GM19043 (cell line): ENCODE results near the gene TLCD2.
"Not testable (repeated sequence)": the region's sequence is repeated elsewhere in the genome, so short reads cannot be mapped to it uniquely, and the experiment has no call there.

Experiments used
- ATAC-seq: cut with Tn5 transposase; IDR thresholded peaks from one replicate; pipeline ENCODE4 v1.9.1; 2021; ENCODE audit warnings: low read depth; ENCODE audit not compliant: unreplicated experiment

TLCD2 gene

DNA sequence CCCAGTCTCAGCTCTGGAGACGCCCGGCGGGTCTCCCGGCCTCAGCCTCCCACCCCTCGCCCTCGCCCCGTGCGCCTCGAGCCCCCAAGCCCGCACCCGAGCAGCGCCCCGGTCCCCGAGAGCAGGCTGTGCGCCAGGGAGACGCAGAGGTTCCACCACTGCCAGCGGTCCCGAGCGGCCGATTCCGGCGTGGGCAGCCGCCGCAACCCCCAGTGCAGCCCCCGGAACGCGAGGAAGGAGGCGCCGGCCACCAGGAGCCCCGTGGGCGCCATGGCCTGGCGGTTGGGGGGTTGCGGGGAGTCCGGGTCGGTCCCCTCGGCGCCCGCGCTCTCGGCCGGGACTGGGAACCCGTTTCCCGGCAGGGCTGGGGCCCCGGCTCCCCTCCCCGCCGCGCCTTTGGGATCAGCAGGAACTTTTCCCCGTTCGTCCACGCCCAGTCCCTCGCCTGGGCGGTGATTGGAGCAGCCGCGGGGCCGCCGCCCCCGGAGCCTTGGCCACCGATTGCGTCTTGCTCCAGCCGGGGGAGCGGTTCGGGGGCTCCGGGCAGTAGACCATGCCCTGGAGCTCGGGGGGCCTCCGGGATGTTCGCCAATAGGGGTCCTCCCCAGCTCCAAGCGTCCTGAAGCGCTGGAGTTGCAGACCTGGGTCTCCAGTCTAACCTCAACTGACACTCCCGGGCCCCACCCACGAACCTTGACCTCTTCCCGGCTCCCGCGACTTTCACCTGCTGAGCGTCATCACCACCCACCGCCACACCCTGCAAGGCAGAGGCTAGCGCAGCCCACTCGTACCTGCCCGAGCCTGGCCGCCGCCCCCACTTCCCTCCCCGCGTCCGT is at the start of gene TLCD2:
TSS of gene TLCD2 (minus strand) at position 407 of the 836 bp plus-strand sequence. CDS start at position 272, 135 bp downstream.
- ATAC-seq = no peak

- no peak for ATAC-seq
Measured at GRCh38 chr17:1759529-1759928, 49.4 kb upstream of the TLCD2 start.

DNA sequence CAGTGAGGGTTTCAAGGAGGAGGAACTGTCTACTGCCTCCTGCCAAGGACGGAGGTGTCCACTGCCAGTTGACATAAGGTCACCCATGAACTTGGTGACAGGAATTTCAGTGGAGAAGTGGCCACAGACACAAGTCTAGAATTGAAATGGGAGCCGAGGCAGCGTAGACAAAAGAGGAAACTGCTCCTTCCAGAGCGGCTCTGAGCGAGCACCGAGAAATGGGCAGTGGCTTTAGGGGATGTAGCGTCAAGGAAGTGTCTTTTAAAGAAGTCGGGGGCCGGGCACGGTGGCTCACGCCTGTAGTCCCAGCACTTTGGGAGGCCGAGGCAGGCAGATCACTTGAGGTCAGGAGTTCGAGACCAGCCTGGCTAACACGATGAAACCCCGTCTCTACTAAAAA is 48.6 kb upstream of the TLCD2 start:
- no peak for ATAC-seq

DNA sequence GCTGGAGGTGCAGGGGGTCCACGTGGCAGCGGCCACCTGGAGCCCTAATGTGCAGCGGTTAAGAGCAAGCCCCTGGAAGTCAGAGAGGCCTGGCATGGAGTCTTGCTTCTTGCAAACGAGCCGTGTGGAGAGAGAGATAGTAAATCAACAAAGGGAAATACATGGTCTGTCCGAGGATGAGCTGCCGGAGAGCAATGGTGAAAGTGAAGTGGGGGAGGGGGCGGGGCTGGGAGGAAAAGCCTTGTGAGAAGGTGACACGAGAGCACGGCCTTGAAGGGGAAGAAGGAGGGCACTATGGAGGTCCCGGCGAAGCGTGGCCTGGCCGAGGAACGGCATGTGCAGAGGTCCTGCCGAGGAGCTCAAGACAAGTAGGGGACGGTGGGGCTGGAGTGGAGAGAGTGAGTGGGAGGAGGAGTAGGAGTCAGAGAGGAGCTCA is 45.7 kb upstream of the TLCD2 start:
- ATAC-seq = no peak

- ATAC-seq = no peak
Measured at GRCh38 chr17:1755252-1755826, 45.2 kb upstream of the TLCD2 start.

DNA sequence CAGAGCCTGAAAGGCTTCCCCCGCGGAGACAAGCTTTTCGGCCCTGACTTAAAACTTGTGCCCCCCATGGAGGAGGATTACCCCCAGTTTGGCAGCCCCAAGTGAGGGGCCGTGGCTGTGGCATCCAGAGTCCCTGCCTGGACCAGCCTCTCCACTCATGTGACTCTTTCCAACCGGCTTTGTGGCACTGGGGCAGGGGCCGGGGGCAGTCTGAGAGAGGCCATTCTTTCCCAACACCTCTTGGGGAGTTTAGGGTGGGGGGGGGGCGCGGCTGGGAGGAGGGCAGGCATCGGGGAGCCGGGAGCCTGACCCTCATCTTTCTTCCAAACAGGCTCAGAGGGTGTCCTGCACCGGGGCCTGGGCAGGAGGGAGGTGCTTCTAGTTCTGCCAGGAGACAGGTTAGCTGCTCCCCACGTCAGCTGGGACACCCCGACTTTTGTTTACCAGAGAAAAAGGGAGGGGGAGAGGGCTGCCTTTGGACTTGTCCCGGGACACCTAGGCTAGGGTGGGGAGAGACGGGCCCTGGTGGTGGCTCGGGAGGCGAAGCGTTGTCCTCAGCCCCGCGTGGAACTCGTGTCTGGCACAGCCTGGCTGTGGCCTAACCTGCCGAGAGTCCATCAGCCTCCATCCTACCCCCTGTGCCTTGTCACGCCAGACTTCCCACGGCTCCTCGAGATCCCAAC is 44.4 kb upstream of the TLCD2 start:
- no peak for ATAC-seq

DNA sequence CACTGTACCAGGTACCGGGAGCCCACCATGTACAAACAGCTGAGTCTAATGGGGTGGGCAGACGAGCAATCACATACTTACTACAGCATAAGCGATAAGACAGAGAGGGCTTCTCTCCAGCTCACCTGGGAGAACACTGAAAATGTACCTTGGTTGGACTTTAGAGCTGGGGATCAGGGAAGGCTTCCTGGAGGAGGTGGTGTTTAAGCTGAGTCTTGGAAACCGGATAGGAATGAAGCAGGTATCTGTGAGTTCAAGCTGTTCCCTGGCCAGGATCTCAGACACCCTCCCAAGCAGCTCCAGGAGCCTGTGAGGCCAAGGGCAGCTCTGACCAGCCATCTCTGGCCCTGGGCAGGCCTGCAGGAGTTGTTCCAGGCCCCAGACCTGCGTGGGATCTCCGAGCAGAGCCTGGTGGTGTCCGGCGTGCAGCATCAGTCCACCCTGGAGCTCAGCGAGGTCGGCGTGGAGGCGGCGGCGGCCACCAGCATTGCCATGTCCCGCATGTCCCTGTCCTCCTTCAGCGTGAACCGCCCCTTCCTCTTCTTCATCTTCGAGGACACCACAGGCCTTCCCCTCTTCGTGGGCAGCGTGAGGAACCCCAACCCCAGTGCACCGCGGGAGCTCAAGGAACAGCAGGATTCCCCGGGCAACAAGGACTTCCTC is 43.7 kb upstream of the TLCD2 start:
- ATAC-seq = no peak

DNA sequence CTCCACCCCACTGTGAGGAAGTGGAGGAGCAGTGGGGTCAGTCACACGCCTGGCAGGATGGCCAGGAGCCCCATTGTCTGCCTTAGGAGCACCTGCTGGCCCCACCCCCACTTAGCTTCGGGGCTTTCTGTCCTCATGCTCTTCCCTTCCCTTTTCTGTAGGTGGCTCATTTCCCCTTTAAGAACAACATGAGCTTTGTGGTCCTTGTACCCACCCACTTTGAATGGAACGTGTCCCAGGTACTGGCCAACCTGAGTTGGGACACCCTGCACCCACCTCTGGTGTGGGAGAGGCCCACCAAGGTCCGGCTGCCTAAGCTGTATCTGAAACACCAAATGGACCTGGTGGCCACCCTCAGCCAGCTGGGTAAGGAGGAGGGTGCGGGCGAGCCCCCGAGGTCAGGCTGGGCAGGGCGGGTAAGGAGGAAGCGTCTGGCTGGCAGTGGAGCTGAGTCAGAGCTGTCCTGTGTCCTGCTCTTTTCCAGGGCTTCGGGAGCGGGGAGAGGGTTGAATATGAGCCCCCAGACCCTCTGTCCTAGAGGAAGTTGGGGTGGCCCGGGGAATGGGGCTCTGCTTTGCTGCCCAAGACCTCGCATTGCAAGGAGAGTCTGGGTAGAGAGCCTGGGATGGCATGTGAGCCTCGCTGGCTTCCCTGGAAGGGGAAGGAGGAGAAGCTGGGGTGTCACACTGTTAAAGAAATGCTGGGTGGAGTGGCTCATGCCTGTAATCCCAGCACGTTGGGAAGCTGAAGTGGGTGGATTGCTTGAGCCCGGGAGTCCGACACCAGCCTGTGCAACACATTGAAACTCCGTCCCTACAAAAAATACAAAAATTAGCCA is 42.5 kb upstream of the TLCD2 start:
- no peak for ATAC-seq

DNA sequence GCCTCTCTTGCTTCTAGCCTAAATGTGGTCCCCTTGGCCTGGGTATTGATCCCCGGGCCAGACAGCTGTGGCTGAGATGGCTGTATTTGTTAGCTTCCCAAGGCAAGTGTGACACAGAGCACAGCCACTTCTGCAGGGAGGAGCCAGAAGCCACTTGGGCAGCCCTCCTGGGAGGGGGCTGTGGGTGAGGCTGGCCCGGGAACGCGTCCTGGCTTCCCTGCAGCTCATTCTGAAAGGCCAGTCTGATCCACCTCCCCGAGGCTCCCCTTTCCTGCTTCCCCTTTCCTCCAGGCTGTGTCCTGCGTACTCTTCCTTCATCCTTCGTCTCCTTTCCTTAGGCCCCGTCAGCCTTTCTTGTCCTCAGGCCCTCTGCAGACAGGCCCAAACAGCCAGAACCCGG is 40.5 kb upstream of the TLCD2 start:
- no peak for ATAC-seq

DNA sequence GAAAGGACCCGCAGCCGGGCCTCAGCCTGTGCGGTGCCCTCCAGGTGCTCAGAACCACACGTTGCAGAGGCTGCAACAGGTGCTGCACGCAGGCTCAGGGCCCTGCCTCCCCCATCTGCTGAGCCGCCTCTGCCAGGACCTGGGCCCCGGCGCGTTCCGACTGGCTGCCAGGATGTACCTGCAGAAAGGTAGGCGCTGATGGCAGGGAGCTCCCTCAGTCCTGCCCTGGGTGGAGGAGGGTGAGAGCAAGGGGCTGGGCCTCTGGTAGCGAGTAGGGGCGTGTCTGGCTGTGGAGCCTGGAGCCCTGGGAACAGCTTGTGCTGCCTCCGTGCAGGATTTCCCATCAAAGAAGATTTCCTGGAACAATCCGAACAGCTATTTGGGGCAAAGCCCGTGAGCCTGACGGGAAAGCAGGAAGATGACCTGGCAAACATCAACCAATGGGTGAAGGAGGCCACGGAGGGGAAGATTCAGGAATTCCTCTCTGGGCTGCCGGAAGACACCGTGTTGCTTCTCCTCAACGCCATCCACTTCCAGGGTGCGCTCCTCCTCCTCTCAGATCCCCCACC is 36.9 kb upstream of the TLCD2 start:
- no peak for ATAC-seq

GRCh38 chr17:1745513-1746020 is 35.4 kb upstream of the TLCD2 start:
- ATAC-seq = no peak

- no peak for ATAC-seq
Measured at GRCh38 chr17:1744551-1745512, 34.7 kb upstream of the TLCD2 start.

GRCh38 chr17:1743088-1743439 is 32.9 kb upstream of the TLCD2 start:
- ATAC-seq = no peak

- ATAC-seq = no peak
Measured at GRCh38 chr17:1742371-1743087, 32.4 kb upstream of the TLCD2 start, which contains the start of gene SERPINF2. SERPINF2 (plus strand) TSS chr17:1742871; CDS start chr17:1744996, 2,125 bp downstream.

DNA sequence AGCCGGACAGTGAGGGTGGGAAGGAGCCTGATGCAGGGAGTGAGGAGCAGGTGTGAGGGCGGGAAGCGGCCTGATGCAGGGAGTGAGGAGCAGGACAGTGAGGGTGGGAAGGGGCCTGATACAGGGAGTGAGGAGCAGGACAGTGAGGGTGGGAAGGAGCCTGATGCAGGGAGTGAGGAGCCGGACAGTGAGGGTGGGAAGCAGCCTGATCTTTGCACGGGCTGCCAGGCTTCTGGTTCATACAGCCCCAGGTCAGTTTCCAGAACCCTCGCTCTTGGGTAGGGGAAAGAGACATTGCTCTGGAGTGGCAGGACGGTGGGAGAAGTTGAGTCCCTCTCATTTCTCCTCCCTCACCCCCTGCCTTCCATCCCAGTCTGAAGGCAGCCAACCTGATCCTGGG is 31.7 kb upstream of the TLCD2 start:
- not testable (repeated sequence) for ATAC-seq

DNA sequence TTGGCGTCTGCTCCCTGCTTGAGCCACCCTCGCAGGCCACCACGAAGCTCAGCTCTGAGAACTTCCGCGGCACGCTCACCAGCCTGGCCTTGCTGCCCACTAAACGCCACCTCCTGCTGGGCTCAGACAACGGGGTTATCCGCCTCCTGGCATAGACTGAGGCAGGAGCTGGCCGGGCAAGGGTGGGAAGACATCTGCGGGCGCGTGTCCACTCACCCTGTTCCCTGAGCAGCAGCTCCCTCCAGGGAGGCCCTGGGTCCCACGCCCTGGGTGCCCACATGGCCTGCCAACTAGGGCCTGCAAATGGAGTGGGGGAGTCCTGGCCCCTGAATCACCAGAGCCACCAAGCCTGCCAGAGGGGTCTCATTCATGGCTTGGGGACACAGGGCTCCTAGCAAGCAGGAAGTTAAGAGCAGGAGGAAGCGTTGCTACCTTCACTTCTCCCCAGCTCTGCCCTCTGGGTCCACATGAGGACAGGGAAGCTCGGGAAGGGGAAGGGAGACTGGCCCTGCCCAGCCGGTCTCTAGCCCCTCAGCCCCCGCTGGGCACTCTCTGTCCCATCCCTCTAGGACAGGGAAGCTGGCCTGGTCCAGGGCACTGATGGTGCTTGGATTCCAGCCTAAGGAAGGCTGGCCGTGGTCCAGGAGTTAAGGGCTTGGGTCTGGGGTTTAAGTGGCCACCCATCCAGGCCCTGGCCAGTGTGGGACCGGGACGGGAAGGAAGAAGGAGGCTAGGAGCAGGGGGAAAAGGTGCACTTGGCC is 27.5 kb upstream of the TLCD2 start:
- no peak for ATAC-seq
